Measurements from ENCODE around the gene CEP72. TPM values are rescaled to one million over a fixed set of nuclear protein-coding genes. Genes with fewer than 3 reads are reported as not detected.
A peak's percentile ranks its signal among the peaks of the same experiment; 100 is the strongest.

Gene CEP72
- total RNA-seq, 1 experiment from 2014 or later: 24.8 TPM

DNA sequence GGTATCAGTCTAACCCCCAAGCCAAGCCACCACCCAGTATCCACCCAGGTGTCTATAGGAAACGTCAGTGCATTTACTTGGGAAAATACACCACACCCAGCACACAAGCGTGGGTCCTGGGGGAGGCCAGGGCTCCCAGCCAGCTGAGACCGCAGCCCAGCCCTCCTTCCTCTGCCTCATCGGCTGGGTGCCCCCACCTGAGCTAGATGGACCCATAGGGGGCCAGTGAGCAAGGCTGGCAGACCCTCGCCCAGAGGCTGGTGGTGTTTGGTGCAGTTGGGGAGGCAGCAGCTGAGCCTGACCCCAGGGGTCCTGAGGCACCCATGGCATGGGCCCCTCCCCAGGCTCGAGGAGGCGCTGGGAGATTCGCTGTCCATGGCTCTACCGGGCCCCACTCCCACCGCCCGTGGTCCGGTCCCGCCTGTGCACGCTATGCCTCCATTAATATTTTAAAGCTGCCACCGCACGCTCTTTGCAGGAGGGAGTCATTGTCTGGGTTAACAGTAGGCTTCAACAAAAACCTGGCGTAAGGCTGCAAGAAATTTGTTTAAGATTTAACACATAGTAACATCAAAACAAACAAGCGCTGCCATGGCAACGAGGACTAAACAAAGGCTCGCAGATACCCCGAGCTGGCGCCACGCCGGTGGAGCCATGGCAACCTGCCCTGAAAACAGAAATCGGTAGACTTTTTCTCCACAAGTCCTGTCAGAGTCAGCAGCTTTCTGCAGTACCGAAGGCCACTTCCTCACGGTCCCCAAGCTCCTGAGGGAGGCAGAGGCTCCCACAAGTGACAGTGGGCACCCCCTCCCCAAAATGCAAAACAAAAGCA is 60.4 kb downstream of the CEP72 start:
- TF ChIP-seq, protein P1, sequence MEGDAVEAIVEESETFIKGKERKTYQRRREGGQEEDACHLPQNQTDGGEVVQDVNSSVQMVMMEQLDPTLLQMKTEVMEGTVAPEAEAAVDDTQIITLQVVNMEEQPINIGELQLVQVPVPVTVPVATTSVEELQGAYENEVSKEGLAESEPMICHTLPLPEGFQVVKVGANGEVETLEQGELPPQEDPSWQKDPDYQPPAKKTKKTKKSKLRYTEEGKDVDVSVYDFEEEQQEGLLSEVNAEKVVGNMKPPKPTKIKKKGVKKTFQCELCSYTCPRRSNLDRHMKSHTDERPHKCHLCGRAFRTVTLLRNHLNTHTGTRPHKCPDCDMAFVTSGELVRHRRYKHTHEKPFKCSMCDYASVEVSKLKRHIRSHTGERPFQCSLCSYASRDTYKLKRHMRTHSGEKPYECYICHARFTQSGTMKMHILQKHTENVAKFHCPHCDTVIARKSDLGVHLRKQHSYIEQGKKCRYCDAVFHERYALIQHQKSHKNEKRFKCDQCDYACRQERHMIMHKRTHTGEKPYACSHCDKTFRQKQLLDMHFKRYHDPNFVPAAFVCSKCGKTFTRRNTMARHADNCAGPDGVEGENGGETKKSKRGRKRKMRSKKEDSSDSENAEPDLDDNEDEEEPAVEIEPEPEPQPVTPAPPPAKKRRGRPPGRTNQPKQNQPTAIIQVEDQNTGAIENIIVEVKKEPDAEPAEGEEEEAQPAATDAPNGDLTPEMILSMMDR (conservative IDR thresholded peaks at IDR 0.05): no peak
- peak overlapping the region; percentile 96 for H4K91ac ChIP-seq (ENCODE audit: insufficient read length, low read depth, low read length)
- Mint-ChIP-seq H3K36me3 (ENCODE audit: insufficient read depth in 1 of 3, low read depth in 3 of 3) (peaks cover 1 to 3% (median 1%) of the 10 kb centered on the region in 3 experiments; a peak in 6 of 7 replicates), H3K27ac (peak overlapping the region in 2 of 3 experiments; percentile 77 to 93; a peak in 3 of 7 replicates), H3K4me1 (peaks cover 5 to 9% of the 10 kb centered on the region in 2 experiments), H3K27me3 (ENCODE audit: low read depth) (peaks cover 41% of the 10 kb centered on the region), H3K4me3 (no peak overlapping the region; a peak in 1 of 5 replicates), H3K9me3 (no peaks in the 10 kb centered on the region)
- H4K5ac ChIP-seq (ENCODE audit: insufficient read length, low read depth, low read length): peak overlapping the region; percentile 63
- H3K79me1 ChIP-seq (ENCODE audit: insufficient read depth, low read depth, low read length, poor library complexity, severe bottlenecking): no peaks in the 10 kb centered on the region
- H2BK120ac ChIP-seq (ENCODE audit: low read depth, low read length, poor library complexity, severe bottlenecking): peak overlapping the region; percentile 56
- H3K27ac ChIP-seq (ENCODE audit: insufficient read length, low read depth, low read length): no peak overlapping the region
- H4K8ac ChIP-seq (replicated peaks; ENCODE audit: insufficient read length, low read depth, low read length): no peak overlapping the region
- peak overlapping the region; percentile 94 for H3K18ac ChIP-seq (ENCODE audit: insufficient read length, low read depth, low read length)
- no peak overlapping the region for H2AK5ac ChIP-seq (ENCODE audit: insufficient read length, low read length)
- H3K4me2 ChIP-seq (ENCODE audit: insufficient read depth, insufficient read length, low read length): no peak overlapping the region
- no peak overlapping the region for H2BK15ac ChIP-seq (ENCODE audit: low read depth, low read length)
- no peak overlapping the region for H3K23ac ChIP-seq (ENCODE audit: insufficient read length, low read depth, low read length)
- H3K9me3 ChIP-seq (ENCODE audit: control insufficient read depth, low read depth, low read length): no peaks in the 10 kb centered on the region
- H3K56ac ChIP-seq (ENCODE audit: insufficient read length, low read depth, low read length): no peak overlapping the region
- H3K79me2 ChIP-seq (ENCODE audit: insufficient read depth, low read length): no peaks in the 10 kb centered on the region
- H2BK20ac ChIP-seq (ENCODE audit: low read depth, low read length, poor library complexity, severe bottlenecking): no peak overlapping the region
- no CpG with 5 or more reads among the region's 27 CpGs for WGBS (ENCODE audit: extremely low coverage, insufficient read length, low lambda C conversion rate)
- no peak overlapping the region for H2AFZ ChIP-seq (ENCODE audit: low read length)
- no peaks in the 10 kb centered on the region for H4K20me1 ChIP-seq (ENCODE audit: control insufficient read depth, insufficient read depth, insufficient read length)
- no peak overlapping the region for H3K9ac ChIP-seq (ENCODE audit: extremely low read depth, insufficient read length, low read length)
- DNase-seq: peak; percentile 71
- no peak overlapping the region for H2BK5ac ChIP-seq (ENCODE audit: insufficient read length, low read length)
- H3T11ph ChIP-seq (ENCODE audit: low read length): no peak overlapping the region
- H3K23me2 ChIP-seq (ENCODE audit: insufficient read length, low read depth, low read length, poor library complexity, severe bottlenecking): no peaks in the 10 kb centered on the region
- no peaks in the 10 kb centered on the region; the same call in 1 of the 2 replicates for H3K27me3 ChIP-seq (ENCODE audit: insufficient read depth, low read length)
- no peaks in the 10 kb centered on the region for H3K4me1 ChIP-seq (ENCODE audit: insufficient read depth, low read length)
- H2BK12ac ChIP-seq (ENCODE audit: insufficient read length, low read depth, low read length): peak overlapping the region; percentile 36
- peak overlapping the region; percentile 93 for H3K14ac ChIP-seq (ENCODE audit: insufficient read depth, low read length)
- H3K4ac ChIP-seq (ENCODE audit: low read depth, low read length): peak overlapping the region; percentile 91

All from H9 (cell line).